Thyroid gland (tissue), 4 donors: ENCODE measurements around the gene HTR2A.

Experiments used
- CTCF ChIP-seq, 6 experiments: fragments of 200-600 bp in 3 of 6; fragments of 450-650 bp in 3 of 6; sonication (generic) in 3 of 6; IDR thresholded peaks; one replicate each; pipeline ENCODE4 v1.5.1; 2016 to 2019; ENCODE audit warnings: antibody characterized with exemption in 6 of 6, mild to moderate bottlenecking in 2 of 6, inconsistent platforms in 1 of 6, moderate library complexity in 1 of 6
- POLR2A ChIP-seq, 2 donors: fragments of 450-650 bp; IDR thresholded peaks; one replicate each; pipeline ENCODE4 v1.6.1; 2017; ENCODE audit warnings: antibody characterized with exemption in 2 of 2, mild to moderate bottlenecking in 2 of 2, moderate library complexity in 1 of 2

GRCh38 chr13:46871557-46871956 is 25.3 kb downstream of the HTR2A start:
- TF ChIP-seq CTCF (IDR thresholded peaks at IDR 0.05) (no peak), POLR2A (IDR thresholded peaks at IDR 0.05) (no peak)
